Measurements from ENCODE around the gene ARL4C. TPM values are rescaled to one million over a fixed set of nuclear protein-coding genes. Genes with fewer than 3 reads are reported as not detected.

ARL4C gene
- total RNA-seq, 4 donors from 2014 or later, result 20.5 to 62.7 (median 47.0) TPM

- 97% methylated on average over 2 of the region's 2 CpGs for WGBS, 2 donors
- intact Hi-C loops (cut with DNase I; ENCODE audit: low total_unique reads), result no loop called here
- no peak for DNase-seq (ENCODE audit: low spot score in 2 of 2)
- no peak for TF ChIP-seq CTCF (IDR thresholded peaks at IDR 0.05)
- no peak for TF ChIP-seq POLR2A (IDR thresholded peaks at IDR 0.05)
- H3K4me3 ChIP-seq (ENCODE audit: low read depth, poor library complexity, severe bottlenecking), result no peak overlapping the region
Observed at GRCh38 chr2:234451242-234451641, 45.6 kb downstream of the ARL4C start.

GRCh38 chr2:234450431-234451124 lies 46.3 kb downstream of the ARL4C start:
- WGBS, 2 donors, result 75 to 76% methylated on average over 6 of the region's 6 CpGs
- DNase-seq (ENCODE audit: low spot score in 2 of 2), result no peak
- TF ChIP-seq POLR2A (IDR thresholded peaks at IDR 0.05) (no peak), CTCF (IDR thresholded peaks at IDR 0.05) (no peak)
- H3K4me3 ChIP-seq (ENCODE audit: low read depth, poor library complexity, severe bottlenecking), result no peak overlapping the region
- intact Hi-C loops (cut with DNase I; ENCODE audit: low total_unique reads), result no loop called here

GRCh38 chr2:234448506-234449184 lies 48.2 kb downstream of the ARL4C start:
- H3K4me3 ChIP-seq (ENCODE audit: low read depth, poor library complexity, severe bottlenecking), result no peak overlapping the region
- intact Hi-C loops (cut with DNase I; ENCODE audit: low total_unique reads), result no loop called here
- no peak for DNase-seq (ENCODE audit: low spot score in 2 of 2)
- 80 to 84% methylated on average over 13 of the region's 13 CpGs for WGBS, 2 donors
- TF ChIP-seq POLR2A (IDR thresholded peaks at IDR 0.05), result no peak
- no peak for TF ChIP-seq CTCF (IDR thresholded peaks at IDR 0.05)

GRCh38 chr2:234447963-234448362 lies 48.9 kb downstream of the ARL4C start:
- TF ChIP-seq CTCF (IDR thresholded peaks at IDR 0.05), result no peak
- no peak for TF ChIP-seq POLR2A (IDR thresholded peaks at IDR 0.05)
- no peak for DNase-seq (ENCODE audit: low spot score in 2 of 2)
- WGBS, 2 donors, result 68 to 84% methylated on average over 4 to 5 of the region's 5 CpGs
- intact Hi-C loops (cut with DNase I; ENCODE audit: low total_unique reads), result no loop called here
- H3K4me3 ChIP-seq (ENCODE audit: low read depth, poor library complexity, severe bottlenecking), result no peak overlapping the region

- H3K4me3 ChIP-seq (ENCODE audit: low read depth, poor library complexity, severe bottlenecking), result no peak overlapping the region
- DNase-seq (ENCODE audit: low spot score in 2 of 2), result no peak
- TF ChIP-seq POLR2A (IDR thresholded peaks at IDR 0.05), result no peak
- 74 to 77% methylated on average over 6 of the region's 6 CpGs for WGBS, 2 donors
- intact Hi-C loops (cut with DNase I; ENCODE audit: low total_unique reads), result no loop called here
Observed at GRCh38 chr2:234447189-234447588, 49.7 kb downstream of the ARL4C start.

- intact Hi-C loops (cut with DNase I; ENCODE audit: low total_unique reads), result no loop called here
- no peak overlapping the region for H3K4me3 ChIP-seq (ENCODE audit: low read depth, poor library complexity, severe bottlenecking)
- 32 to 51% methylated on average over 18 of the region's 18 CpGs for WGBS, 2 donors
- TF ChIP-seq CTCF (IDR thresholded peaks at IDR 0.05) (no peak), POLR2A (IDR thresholded peaks at IDR 0.05) (no peak)
- DNase-seq (ENCODE audit: low spot score in 2 of 2), result peak; percentile 78 to 93
Observed at GRCh38 chr2:234446404-234447076, 50.3 kb downstream of the ARL4C start.

Data from lower leg skin (tissue), 4 donors.